Parathyroid adenoma (tissue), 2 donors: ENCODE results near the gene SLC40A1.

Experiments used
- H2AFZ ChIP-seq: fragments of 300-600 bp; sonication (generic); one replicate; pipeline ENCODE4 v1.7.0; 2017; ENCODE audit warnings: antibody characterized with exemption, mild to moderate bottlenecking
- H3K27ac ChIP-seq: fragments of 300-600 bp; sonication (generic); one replicate; pipeline ENCODE4 v1.7.0; 2017
- H3K27me3 ChIP-seq: fragments of 300-600 bp; sonication (generic); one replicate; pipeline ENCODE4 v1.7.0; 2017; ENCODE audit warnings: low read length; ENCODE audit not compliant: control insufficient read depth, insufficient read depth
- H3K36me3 ChIP-seq: fragments of 300-600 bp; sonication (generic); one replicate; pipeline ENCODE4 v1.7.0; 2017; ENCODE audit warnings: low read length; ENCODE audit not compliant: control insufficient read depth, insufficient read depth
- H3K4me1 ChIP-seq: fragments of 300-600 bp; sonication (generic); one replicate; pipeline ENCODE4 v1.7.0; 2017; ENCODE audit warnings: control low read depth
- H3K4me2 ChIP-seq: fragments of 300-600 bp; sonication (generic); one replicate; pipeline ENCODE4 v1.7.0; 2017; ENCODE audit warnings: low read length
- H3K4me3 ChIP-seq: fragments of 300-600 bp; sonication (generic); one replicate; pipeline ENCODE4 v1.7.0; 2017; ENCODE audit warnings: low read depth, low read length
- H3K79me2 ChIP-seq: fragments of 300-600 bp; sonication (generic); one replicate; pipeline ENCODE4 v1.7.0; 2017; ENCODE audit warnings: control low read depth
- H3K9ac ChIP-seq: fragments of 300-600 bp; sonication (generic); one replicate; pipeline ENCODE4 v1.7.0; 2017; ENCODE audit warnings: mild to moderate bottlenecking
- H3K9me3 ChIP-seq: fragments of 300-600 bp; sonication (generic); one replicate; pipeline ENCODE4 v1.7.0; 2017; ENCODE audit warnings: low read length; ENCODE audit not compliant: control insufficient read depth
- TF ChIP-seq, protein P1 (sequence below): fragments of 300-600 bp; sonication (generic); IDR thresholded peaks from one replicate; pipeline ENCODE4 v1.7.0; 2017; ENCODE audit warnings: antibody characterized with exemption, mild to moderate bottlenecking
- donor health status: primary hyperparathyroidism.

Gene SLC40A1, protein sequence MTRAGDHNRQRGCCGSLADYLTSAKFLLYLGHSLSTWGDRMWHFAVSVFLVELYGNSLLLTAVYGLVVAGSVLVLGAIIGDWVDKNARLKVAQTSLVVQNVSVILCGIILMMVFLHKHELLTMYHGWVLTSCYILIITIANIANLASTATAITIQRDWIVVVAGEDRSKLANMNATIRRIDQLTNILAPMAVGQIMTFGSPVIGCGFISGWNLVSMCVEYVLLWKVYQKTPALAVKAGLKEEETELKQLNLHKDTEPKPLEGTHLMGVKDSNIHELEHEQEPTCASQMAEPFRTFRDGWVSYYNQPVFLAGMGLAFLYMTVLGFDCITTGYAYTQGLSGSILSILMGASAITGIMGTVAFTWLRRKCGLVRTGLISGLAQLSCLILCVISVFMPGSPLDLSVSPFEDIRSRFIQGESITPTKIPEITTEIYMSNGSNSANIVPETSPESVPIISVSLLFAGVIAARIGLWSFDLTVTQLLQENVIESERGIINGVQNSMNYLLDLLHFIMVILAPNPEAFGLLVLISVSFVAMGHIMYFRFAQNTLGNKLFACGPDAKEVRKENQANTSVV

DNA sequence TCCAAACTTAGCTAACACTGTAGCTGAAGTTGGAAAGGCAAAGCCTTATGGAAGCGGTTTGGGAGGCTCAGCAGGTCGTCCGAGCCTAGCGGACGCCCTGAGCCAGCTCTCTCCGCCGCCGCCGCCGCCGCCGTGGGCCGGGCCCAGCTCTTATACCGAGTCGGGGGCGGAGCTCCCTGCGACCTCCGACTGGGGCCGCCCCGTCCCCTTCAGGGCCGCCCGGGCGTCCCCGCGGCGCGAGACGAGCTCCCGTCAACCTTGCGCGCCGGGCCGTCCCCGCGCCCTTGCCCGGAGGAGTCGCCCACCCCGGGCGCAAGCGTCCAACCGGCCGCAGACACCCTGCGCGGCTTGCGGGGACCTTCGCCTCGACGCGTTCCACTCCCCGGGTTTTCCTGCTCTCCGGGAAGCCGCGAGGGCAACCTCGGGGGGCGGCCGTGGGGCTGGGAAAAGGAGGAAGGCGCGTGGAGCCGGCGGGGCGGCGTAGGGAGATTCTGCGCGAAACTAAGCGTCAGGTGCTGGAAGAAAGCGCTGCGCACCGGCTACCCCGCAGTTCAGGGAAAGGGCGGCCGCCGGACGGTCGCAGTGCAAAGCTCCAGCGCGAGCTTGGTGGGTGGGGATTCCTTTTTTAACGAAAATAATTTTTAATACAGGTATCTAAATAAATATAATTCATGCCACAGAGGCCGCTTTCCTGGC lies at the start of gene SLC40A1:
SLC40A1 (minus strand) TSS at position 129 of the 696 bp plus-strand sequence. CDS start 326 bp downstream, outside the sequence.
- Histone ChIP-seq H3K9ac (peak within 1 kb of the TSS; percentile 73), H3K36me3 (no peaks in the 10 kb centered on the region), H3K79me2 (peaks cover 7% of the 10 kb centered on the region), H3K27me3 (no peaks in the 10 kb centered on the region), H3K9me3 (no peaks in the 10 kb centered on the region), H3K4me3 (peak within 1 kb of the TSS; percentile 85), H2AFZ (peak within 1 kb of the TSS; percentile 88), H3K4me1 (peaks cover 26% of the 10 kb centered on the region), H3K4me2 (peak within 1 kb of the TSS; percentile 88), H3K27ac (peak within 1 kb of the TSS; percentile 94)
- TF ChIP-seq, protein P1, sequence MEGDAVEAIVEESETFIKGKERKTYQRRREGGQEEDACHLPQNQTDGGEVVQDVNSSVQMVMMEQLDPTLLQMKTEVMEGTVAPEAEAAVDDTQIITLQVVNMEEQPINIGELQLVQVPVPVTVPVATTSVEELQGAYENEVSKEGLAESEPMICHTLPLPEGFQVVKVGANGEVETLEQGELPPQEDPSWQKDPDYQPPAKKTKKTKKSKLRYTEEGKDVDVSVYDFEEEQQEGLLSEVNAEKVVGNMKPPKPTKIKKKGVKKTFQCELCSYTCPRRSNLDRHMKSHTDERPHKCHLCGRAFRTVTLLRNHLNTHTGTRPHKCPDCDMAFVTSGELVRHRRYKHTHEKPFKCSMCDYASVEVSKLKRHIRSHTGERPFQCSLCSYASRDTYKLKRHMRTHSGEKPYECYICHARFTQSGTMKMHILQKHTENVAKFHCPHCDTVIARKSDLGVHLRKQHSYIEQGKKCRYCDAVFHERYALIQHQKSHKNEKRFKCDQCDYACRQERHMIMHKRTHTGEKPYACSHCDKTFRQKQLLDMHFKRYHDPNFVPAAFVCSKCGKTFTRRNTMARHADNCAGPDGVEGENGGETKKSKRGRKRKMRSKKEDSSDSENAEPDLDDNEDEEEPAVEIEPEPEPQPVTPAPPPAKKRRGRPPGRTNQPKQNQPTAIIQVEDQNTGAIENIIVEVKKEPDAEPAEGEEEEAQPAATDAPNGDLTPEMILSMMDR = peak; percentile 2

DNA sequence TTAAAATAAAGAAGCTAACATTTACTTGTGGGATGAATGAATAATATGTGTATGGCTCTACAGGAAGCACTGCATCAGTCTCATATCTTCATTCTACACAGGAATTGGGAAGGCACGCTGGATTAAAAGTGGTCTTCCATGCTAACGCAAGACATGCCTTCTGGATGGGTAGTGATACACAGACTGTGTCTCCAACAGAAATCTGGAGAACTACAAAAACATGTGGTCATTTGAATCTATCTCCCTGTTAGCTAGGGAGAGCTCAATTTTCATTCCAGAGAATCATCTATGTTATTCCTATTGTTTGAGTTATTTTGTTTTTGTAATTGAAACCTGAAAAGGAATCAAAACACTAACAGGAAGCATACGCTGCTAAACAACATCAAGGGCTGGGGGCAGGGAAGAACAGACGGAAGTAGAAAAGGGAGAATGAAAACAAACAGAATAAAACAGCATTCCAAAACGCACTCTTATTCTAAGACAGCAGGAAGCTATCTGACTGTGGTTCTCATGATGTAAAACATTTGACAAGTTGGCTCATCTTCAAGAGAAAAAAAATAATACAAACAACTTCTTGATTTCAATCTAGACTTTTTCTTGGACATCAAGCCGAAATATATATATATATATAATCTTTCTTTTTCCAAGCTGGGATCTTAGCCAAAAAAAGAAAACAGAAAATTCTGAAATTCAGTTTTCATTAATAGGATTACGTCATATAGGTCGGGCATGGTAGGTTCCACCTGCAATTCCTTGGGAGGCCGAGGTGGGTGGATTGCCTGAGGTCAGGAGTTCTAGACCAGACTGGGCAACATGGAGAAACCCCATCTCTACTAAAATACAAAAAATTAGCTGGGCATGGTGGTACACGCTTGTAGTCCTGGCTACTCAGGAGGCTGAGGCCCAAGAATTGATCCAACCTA lies 49.2 kb upstream of the SLC40A1 start:
- H3K27me3 ChIP-seq = no peaks in the 10 kb centered on the region

DNA sequence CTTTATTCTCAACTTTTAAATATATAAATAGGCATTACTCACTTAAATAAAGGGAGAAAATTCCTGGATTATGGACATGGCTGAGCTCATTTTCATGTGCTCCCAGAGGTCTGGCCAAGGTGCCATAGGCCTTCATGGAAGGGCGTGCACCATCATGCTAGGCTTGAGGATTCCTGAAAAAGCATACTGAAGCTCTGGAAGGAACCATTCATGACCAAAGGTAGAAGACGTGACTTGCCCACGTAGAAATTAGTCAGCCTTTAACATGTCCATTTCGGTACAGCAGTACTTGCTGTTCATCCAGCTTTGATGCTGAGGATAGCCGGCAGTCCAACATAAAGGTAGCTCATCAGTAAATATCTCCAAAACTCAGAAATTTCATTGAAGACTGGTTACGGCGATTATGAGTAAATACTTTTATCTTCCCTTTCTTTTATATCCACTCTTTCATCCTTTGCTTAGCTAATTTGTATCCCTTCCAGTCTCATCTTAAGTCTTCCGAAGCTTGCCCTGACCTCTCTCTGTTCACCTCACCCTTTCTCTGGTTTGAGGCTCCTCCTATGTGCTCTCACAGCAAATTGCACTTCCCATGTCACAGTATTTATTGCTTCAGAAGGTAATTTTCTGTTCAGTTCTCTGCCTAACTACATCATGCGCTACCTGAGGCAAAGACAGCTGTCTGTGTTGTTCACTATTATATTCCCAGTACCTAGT lies 48.4 kb upstream of the SLC40A1 start:
- Histone ChIP-seq H3K36me3 (no peaks in the 10 kb centered on the region), H3K27me3 (no peaks in the 10 kb centered on the region), H3K4me2 (no peak overlapping the region), H3K4me1 (peaks cover 10% of the 10 kb centered on the region), H3K79me2 (no peaks in the 10 kb centered on the region), H3K9ac (no peak overlapping the region), H3K9me3 (no peaks in the 10 kb centered on the region), H2AFZ (peak overlapping the region; percentile 63), H3K27ac (no peak overlapping the region), H3K4me3 (no peak overlapping the region)
- TF ChIP-seq, protein P1 = peak; percentile 30

More for the DNA sequence above, 49.2 kb upstream of the SLC40A1 start:
- H3K4me1 ChIP-seq = peaks cover 5% of the 10 kb centered on the region
- no peak overlapping the region for H3K27ac ChIP-seq
- H3K9ac ChIP-seq = no peak overlapping the region
- no peak overlapping the region for H3K4me3 ChIP-seq
- H3K9me3 ChIP-seq = no peaks in the 10 kb centered on the region
- peak overlapping the region; percentile 63 for H2AFZ ChIP-seq
- no peak overlapping the region for H3K4me2 ChIP-seq
- H3K79me2 ChIP-seq = no peaks in the 10 kb centered on the region
- H3K36me3 ChIP-seq = no peaks in the 10 kb centered on the region
- TF ChIP-seq, protein P1 = no peak

DNA sequence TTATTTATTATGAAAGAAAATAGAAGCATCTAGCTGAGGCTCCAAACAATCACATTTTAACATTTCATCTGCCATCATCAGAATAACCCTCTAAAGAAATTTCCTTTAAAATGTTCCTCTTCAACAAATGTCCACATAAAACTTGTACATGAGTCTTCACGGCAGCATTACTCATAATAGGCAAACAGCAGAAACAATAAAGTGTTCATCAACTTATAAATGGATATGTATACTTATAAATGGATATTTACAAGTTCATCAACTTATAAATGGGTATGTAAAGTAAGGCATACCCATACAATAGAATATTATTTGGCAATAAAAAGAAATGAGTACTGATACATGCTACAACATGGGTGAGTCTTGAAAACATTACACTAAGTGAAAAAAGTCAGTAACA lies 47.2 kb upstream of the SLC40A1 start:
- H3K4me2 ChIP-seq = no peak overlapping the region
- H3K27ac ChIP-seq = no peak overlapping the region
- H3K36me3 ChIP-seq = no peaks in the 10 kb centered on the region
- no peaks in the 10 kb centered on the region for H3K9me3 ChIP-seq
- H3K4me3 ChIP-seq = no peak overlapping the region
- H3K9ac ChIP-seq = no peak overlapping the region
- peaks cover 10% of the 10 kb centered on the region for H3K4me1 ChIP-seq
- TF ChIP-seq, protein P1 = no peak
- no peaks in the 10 kb centered on the region for H3K27me3 ChIP-seq
- H3K79me2 ChIP-seq = no peaks in the 10 kb centered on the region
- H2AFZ ChIP-seq = no peak overlapping the region
